ENCODE measurements around the gene RFT1. TPM values are rescaled to one million over a fixed set of nuclear protein-coding genes. Genes with fewer than 3 reads are reported as not detected.

The RFT1 gene, protein sequence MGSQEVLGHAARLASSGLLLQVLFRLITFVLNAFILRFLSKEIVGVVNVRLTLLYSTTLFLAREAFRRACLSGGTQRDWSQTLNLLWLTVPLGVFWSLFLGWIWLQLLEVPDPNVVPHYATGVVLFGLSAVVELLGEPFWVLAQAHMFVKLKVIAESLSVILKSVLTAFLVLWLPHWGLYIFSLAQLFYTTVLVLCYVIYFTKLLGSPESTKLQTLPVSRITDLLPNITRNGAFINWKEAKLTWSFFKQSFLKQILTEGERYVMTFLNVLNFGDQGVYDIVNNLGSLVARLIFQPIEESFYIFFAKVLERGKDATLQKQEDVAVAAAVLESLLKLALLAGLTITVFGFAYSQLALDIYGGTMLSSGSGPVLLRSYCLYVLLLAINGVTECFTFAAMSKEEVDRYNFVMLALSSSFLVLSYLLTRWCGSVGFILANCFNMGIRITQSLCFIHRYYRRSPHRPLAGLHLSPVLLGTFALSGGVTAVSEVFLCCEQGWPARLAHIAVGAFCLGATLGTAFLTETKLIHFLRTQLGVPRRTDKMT
- 11.4 and 15.5 TPM in 2 replicates for total RNA-seq

DNA sequence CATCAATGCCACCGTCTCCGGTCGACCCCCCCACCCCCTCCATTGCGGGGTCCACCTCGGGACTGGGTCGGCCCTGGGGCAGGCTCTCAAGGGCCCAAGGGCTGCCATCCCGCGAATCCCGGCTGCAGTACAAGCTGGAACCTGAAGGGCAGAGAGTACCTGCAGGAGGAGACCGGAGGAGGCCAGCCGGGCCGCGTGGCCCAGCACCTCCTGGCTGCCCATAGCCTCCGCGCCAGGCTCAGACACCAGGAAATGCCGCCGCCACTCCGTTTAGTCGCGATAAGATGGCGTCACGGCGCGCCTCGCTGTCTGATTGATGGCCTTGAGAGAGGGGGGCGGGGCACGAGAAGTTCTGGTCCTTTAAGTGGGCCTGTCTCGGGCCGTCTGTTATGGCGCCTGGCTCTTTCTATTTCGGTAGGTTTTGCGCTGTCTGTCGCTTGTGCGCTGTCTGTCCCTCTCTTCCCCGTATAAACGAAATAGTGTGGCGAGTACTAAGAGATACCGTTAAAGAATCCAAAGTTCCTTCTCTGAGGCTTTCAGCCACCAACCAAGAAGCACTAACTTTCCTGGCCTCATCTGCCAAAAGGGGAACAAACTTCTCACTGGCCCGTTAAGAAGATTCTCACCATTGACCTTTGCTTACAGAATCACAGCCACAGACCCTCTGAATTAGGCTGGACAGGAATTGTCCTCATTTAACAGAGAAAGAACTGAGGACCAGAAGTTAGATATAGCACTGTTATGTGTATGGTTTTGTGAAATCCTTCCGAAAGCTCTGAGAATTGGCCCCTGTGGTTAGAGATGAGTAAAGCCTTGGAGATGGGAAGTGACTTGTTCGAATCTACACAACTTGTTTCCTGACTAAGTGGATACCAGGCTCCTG is at the start of gene RFT1:
RFT1 (minus strand) TSS at position 257 of the 883 bp plus-strand sequence; CDS start at position 222, 35 bp downstream.
- H3K4me3 ChIP-seq (ENCODE audit: low read depth, low read length): peak within 1 kb of the TSS; percentile 73
- FAIRE-seq: no peak
- H3K36me3 ChIP-seq (ENCODE audit: control insufficient read depth, insufficient read depth, low read length): peaks cover 6% of the 10 kb centered on the region
- peak; percentile 86 for DNase-seq (ENCODE audit: low read depth)
- no peaks in the 10 kb centered on the region for H3K27me3 ChIP-seq (ENCODE audit: control insufficient read depth, insufficient read depth, low read length)
- TF ChIP-seq, protein P1, sequence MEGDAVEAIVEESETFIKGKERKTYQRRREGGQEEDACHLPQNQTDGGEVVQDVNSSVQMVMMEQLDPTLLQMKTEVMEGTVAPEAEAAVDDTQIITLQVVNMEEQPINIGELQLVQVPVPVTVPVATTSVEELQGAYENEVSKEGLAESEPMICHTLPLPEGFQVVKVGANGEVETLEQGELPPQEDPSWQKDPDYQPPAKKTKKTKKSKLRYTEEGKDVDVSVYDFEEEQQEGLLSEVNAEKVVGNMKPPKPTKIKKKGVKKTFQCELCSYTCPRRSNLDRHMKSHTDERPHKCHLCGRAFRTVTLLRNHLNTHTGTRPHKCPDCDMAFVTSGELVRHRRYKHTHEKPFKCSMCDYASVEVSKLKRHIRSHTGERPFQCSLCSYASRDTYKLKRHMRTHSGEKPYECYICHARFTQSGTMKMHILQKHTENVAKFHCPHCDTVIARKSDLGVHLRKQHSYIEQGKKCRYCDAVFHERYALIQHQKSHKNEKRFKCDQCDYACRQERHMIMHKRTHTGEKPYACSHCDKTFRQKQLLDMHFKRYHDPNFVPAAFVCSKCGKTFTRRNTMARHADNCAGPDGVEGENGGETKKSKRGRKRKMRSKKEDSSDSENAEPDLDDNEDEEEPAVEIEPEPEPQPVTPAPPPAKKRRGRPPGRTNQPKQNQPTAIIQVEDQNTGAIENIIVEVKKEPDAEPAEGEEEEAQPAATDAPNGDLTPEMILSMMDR (IDR thresholded peaks at IDR 0.05; ENCODE audit: insufficient read depth, low read length, severe bottlenecking): peak; percentile 15

DNA sequence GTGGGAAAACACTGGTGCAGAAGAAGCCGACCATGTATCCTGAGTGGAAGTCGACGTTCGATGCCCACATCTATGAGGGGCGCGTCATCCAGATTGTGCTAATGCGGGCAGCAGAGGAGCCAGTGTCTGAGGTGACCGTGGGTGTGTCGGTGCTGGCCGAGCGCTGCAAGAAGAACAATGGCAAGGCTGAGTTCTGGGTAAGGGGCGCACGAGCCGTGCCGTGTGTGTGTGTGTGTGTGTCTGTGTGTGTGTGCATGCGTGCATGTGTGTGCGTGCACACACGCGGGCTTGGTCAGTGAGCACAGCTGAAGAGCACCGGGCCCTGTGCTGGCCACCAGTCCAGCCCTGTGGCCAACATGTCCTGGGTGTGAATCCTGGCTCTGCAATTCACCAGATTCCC is 49.3 kb upstream of the RFT1 start:
- Histone ChIP-seq H3K27me3 (ENCODE audit: control insufficient read depth, insufficient read depth, low read length) (no peaks in the 10 kb centered on the region), H3K36me3 (ENCODE audit: control insufficient read depth, insufficient read depth, low read length) (peaks cover 37% of the 10 kb centered on the region), H3K4me3 (ENCODE audit: low read depth, low read length) (no peak overlapping the region)
- FAIRE-seq: no peak
- TF ChIP-seq, protein P1 (IDR thresholded peaks at IDR 0.05; ENCODE audit: insufficient read depth, low read length, severe bottlenecking): no peak
- DNase-seq (ENCODE audit: low read depth): no peak

DNA sequence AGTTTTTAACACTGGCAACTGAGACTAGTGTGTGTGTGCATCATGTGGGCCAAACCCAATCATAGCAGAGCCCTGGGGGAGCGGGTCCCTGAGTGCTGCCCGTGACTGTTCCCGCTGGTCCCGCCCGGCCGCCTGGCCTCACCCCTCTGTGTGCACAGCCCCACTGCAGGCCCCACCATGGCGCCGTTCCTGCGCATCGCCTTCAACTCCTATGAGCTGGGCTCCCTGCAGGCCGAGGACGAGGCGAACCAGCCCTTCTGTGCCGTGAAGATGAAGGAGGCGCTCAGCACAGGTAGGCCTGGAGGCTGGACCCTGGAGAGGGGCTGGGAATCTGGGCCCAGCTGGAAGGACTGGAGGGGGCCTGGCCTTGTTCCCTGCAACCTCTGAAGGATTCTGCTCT is 48.0 kb upstream of the RFT1 start:
- no peak for DNase-seq (ENCODE audit: low read depth)
- Histone ChIP-seq H3K4me3 (ENCODE audit: low read depth, low read length) (no peak overlapping the region), H3K36me3 (ENCODE audit: control insufficient read depth, insufficient read depth, low read length) (peaks cover 35% of the 10 kb centered on the region), H3K27me3 (ENCODE audit: control insufficient read depth, insufficient read depth, low read length) (no peaks in the 10 kb centered on the region)
- TF ChIP-seq, protein P1 (IDR thresholded peaks at IDR 0.05; ENCODE audit: insufficient read depth, low read length, severe bottlenecking): no peak
- no peak for FAIRE-seq

DNA sequence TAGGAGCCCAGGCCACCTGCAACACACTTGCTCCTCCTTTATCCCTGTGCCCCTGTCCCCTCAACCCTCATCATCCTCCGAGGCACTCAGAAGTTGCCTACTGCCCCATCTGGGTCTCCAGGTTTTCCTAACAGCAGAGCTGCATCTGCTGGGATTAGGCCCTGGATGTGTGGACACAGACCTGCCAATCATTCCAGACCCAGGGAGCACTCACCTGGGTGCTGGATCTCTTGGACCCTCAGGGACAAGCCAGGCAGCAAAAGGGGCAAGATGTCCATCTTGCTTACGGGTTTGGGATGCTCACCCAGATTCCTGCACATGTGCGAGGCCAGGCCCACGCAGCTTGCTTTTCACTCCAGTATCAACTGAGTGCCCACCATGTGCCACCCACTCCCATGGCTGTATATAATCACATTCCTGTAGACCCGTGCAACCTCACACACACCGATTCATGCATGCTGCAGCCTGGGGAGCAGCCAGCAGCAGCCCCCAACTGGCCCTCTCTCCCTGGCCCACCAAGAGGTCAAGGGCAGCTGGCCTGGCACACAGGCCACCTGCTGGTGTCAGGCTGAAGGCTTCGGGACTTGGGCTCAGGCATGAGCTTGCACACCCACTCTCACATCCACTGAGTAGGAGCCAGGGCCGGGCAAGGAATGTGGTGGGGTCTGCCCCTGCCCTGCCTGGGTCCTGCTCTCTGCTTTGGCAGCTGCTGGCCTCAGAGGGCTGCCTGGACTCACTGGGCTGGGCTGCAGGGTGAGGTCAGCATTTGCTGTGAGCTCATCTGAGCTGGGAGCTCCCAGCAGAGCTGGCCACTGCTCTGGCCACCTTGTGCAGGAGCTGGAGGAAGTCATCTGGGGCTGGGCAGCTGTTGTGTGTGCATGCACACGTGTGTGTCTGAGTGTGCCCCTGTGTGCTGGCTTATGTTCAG is 45.6 kb upstream of the RFT1 start:
- FAIRE-seq: no peak
- TF ChIP-seq, protein P1 (IDR thresholded peaks at IDR 0.05; ENCODE audit: insufficient read depth, low read length, severe bottlenecking): no peak
- H3K4me3 ChIP-seq (ENCODE audit: low read depth, low read length): no peak overlapping the region
- DNase-seq (ENCODE audit: low read depth): no peak
- H3K27me3 ChIP-seq (ENCODE audit: control insufficient read depth, insufficient read depth, low read length): no peaks in the 10 kb centered on the region
- H3K36me3 ChIP-seq (ENCODE audit: control insufficient read depth, insufficient read depth, low read length): peaks cover 25% of the 10 kb centered on the region
